GM18861 (cell line): Measurements from ENCODE around the gene ADGRF4.
A peak's percentile ranks its signal among the peaks of the same experiment; 100 is the strongest.

Source experiments
- ATAC-seq: cut with Tn5 transposase; IDR thresholded peaks from one replicate; pipeline ENCODE4 v1.9.1; 2021; ENCODE audit not compliant: unreplicated experiment

Gene ADGRF4

GRCh38 chr6:47680724-47681123, 17.7 kb upstream of the ADGRF4 start:
- no peak for ATAC-seq

- no peak for ATAC-seq
These were observed 17.0 kb upstream of the ADGRF4 start for GRCh38 chr6:47681201-47681990.

- no peak for ATAC-seq
These were observed 12.0 kb upstream of the ADGRF4 start for GRCh38 chr6:47686411-47686810.

GRCh38 chr6:47687432-47687831, 10.9 kb upstream of the ADGRF4 start:
- no peak for ATAC-seq

GRCh38 chr6:47690214-47690613, 8.2 kb upstream of the ADGRF4 start:
- no peak for ATAC-seq

- no peak for ATAC-seq
These were observed 7.6 kb upstream of the ADGRF4 start for GRCh38 chr6:47690791-47691190.

- ATAC-seq = no peak
These were observed 455 bp upstream of the ADGRF4 start for GRCh38 chr6:47697925-47698324.

GRCh38 chr6:47700053-47700452, 1.7 kb downstream of the ADGRF4 start:
- ATAC-seq = no peak

GRCh38 chr6:47700596-47700995, 2.2 kb downstream of the ADGRF4 start:
- ATAC-seq = no peak

- ATAC-seq = peak; percentile 97
These were observed 3.0 kb downstream of the ADGRF4 start for GRCh38 chr6:47701363-47701762.

GRCh38 chr6:47709160-47709559, 10.8 kb downstream of the ADGRF4 start:
- no peak for ATAC-seq

GRCh38 chr6:47710295-47710694, 11.9 kb downstream of the ADGRF4 start:
- ATAC-seq = no peak

GRCh38 chr6:47713200-47713599, 14.8 kb downstream of the ADGRF4 start:
- ATAC-seq = no peak

- ATAC-seq = no peak
These were observed 16.4 kb downstream of the ADGRF4 start for GRCh38 chr6:47714802-47715201.

- ATAC-seq = no peak
These were observed 17.4 kb downstream of the ADGRF4 start for GRCh38 chr6:47715782-47716181.

GRCh38 chr6:47716207-47716606, 17.8 kb downstream of the ADGRF4 start:
- no peak for ATAC-seq

- ATAC-seq = no peak
These were observed 20.2 kb downstream of the ADGRF4 start for GRCh38 chr6:47718571-47718970.

- ATAC-seq = no peak
These were observed 22.8 kb downstream of the ADGRF4 start for GRCh38 chr6:47721189-47721588.

GRCh38 chr6:47722194-47722593, 23.8 kb downstream of the ADGRF4 start:
- peak; percentile 86 for ATAC-seq

GRCh38 chr6:47724300-47724699, 25.9 kb downstream of the ADGRF4 start:
- no peak for ATAC-seq

- no peak for ATAC-seq
These were observed 29.0 kb downstream of the ADGRF4 start for GRCh38 chr6:47727391-47727790.

GRCh38 chr6:47729019-47729418, 30.6 kb downstream of the ADGRF4 start:
- ATAC-seq = no peak

- ATAC-seq = no peak
These were observed 31.1 kb downstream of the ADGRF4 start for GRCh38 chr6:47729457-47729856.
